GM19099 (cell line): ENCODE results near the gene HDAC9.

Source experiments
- POLR2A ChIP-seq: IDR thresholded peaks from 3 replicates; pipeline ENCODE4 v1.6.1; 2011; ENCODE audit warnings: low read depth; ENCODE audit not compliant: insufficient read length; ENCODE audit errors: extremely low read depth

The HDAC9 gene

DNA sequence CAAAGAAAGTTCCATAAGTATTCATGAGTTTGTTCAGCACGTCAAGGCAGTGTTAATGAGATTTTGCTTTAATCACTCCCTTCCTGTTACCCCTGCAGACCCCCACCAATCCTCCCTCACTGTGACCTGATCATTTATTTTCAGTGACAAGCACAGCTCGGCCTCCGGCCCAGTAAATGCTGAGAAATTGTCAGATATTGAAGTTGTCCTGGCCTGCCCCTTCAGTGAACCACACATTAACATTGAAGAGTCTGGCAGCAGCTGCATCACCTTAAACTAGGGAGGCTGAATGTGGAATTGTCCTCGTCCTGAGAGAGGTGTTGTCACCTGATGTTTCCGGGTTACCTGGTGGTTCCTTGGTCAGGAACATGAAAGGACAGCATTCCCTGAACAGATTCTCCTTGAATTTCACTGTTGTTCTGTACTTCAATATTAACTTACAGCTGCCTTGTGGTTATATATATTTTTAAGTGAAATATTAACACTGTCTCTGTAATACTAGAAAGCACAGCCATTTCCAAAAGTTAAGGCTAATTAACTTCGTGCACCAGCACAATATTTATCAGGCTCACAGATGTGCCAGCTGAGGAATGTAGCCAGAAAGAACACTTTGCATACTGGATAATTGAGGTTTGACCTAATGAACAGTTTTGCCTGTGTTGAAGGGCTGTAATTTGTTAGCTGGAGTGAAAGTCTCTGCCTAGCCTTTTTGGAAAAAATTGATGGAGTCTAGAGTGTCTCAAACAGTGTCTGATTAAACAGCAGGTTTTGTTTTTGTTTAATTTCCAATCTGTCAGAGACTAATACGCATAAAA, 265.3 kb downstream of the HDAC9 start:
- TF ChIP-seq POLR2A = no peak

DNA sequence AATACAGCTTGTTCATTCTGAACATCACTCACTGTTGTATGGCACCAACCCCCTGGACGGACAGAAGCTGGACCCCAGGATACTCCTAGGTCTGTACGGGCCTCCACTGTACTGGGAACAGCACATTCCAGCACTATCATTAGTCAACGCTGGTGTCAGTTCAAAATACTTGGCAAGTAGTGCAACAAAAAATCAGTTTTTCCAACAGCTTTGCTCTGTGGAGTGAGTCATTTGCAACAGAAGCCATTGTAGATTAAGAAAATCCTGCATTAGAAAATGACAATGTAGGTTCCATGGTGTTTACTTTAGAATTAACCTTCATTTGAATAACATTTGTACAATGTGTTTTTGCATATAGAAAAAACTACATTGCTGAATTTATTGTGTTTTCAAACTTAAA, 266.6 kb downstream of the HDAC9 start:
- TF ChIP-seq POLR2A = no peak

DNA sequence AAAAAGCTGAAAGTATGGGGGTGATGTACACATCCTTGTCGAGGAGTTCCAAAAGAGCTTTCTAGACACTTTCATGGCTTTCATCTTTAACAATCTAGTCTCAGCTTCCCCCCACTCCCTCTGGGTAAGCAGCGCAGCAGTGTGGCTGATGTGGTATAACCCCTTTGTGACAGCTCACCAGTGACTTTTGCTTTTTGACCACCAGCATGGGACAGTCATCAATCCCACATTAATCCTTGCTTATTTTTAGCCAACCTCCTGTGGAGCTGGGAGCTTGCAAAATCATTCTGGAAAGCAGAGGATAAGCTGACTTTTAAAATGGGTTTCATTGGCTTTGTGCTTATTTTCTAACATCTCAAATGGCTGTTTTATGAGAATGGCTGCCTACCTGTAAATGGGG, 272.7 kb downstream of the HDAC9 start:
- no peak for TF ChIP-seq POLR2A

DNA sequence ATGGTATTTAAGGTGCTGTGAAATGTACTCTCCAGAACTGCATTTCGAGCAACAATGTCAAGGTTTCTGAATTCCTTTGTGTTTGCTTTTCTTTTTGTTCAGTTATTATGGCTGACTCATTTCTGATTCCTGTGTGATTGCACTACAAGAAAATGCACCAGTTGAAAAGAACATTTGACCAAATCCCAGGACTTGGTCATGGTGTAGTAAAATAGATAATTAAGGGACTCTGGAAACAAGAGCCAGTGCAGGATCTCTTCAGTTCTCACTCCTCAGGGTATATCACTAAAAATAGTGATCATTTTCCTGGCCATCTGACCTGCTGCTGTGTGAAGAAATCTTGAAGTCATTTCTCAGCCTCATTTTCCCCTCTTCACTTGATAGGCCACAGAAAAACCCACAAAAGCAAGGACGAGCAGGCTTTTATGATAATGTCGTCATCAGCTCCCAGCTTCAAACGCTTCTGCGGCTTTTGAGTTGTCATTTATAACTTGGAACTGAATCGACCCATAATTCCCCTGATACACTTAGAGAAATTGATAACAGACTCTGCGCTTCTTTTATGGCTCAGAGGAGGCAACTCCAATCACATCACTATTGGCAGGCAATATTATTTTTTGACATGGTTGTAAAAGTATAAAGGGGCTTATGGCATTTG, 274.7 kb downstream of the HDAC9 start:
- no peak for TF ChIP-seq POLR2A

DNA sequence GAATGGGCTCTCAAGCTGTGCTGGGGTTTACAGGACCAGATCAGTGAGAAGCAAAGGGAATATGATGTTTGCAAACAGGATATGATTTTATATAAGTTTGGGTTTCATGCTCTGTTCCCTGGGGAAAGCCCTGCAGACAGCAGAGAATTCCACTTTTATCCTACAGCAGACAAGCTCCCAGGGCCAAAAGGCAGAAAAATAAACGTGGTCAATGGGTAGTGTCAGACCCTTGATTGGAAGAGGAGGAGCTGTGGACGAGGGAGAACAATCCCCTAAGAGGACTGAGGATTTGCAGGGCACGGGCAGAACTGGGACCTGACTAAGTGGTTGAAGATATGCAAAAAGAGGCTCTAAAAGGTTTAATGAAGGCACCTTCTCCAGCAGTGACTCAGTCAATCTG, 275.3 kb downstream of the HDAC9 start:
- TF ChIP-seq POLR2A = no peak

DNA sequence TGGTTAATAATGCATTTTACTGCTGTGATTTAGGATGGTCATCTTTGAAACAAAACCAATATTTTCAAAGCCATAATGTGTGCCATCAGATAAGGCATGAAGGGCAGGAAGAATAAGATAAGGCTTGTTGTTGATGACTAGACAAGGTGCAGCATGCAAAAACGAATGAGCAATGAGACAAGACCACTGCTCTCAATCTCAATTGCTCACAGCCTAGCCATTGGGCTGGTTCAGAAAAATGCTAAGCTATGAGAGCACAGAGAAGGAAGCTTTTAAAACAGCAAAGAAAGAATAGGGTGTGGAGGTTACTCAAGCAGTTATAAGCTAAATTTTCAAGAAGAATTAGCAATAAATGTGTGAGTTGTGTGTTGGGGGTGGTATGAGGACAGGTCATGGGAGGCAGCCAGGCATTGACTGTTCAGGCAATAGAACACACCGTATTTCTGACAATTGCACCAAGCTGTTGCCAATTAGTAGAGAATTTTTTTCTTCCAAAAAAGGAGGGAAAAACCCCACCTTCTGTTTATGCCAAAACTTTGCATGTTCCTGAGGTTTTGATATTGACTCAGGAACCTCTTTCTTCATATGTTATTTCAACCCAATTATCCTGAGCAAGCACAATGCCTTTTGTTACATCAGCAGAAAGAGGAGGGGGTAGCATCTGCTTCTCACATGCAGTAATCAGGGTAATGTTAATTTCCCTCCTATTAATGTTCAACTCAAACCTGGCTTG, 276.5 kb downstream of the HDAC9 start:
- TF ChIP-seq POLR2A = no peak

DNA sequence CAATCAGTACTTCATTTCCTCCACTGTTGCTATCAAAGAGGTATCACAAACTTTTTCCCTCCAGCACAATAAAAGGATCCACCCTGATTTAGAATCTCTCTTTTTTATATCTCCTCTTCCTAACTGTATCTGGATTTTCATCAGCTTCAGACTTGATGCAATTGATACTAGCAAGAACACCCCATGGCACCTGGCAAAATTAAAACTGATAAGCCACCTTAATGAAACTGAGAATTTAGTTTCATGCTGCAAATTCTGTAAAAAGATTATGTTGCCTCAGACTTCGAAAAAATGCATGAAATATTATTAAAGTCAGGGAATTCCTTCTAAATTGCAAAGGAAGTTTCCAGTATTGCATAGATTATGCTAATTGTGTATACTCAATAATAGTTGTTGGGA, 277.0 kb downstream of the HDAC9 start:
- TF ChIP-seq POLR2A = no peak

DNA sequence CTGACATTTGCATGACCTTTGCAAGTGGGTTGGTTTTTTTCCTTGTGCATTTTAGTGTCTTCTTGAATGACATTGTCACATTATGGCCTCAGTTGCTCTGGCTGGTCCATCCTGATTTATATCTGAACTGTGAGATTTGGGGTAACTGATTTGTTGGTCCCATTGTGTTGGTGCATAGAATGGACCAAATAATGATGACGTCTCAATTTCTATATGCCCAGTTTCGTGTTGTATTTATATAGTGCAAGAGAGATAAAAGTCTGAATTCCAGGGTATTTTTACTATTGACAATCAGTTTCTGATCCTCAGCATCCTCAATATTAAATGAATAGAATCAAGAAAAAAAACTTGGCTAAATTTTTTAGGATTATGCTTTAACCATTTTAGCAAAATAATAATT, 281.8 kb downstream of the HDAC9 start:
- no peak for TF ChIP-seq POLR2A

DNA sequence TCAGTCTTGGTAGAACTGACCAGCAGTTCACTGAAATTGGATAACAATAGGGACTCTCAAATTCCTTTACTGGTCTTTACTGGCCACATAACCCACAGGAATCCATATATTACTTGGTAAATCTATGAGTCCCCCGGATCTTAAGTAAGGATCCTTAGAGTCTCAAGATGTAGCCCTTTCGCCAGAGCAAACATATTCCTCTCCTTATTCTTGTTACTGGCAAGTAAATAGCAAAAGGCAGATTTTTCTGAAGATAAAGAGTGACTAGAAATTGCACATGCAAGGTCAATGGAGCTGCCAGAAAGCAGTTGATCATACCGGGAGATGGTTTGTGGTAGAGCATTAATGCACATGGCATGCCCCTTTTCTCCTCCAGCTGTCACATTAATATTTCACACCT, 283.0 kb downstream of the HDAC9 start:
- TF ChIP-seq POLR2A = no peak

DNA sequence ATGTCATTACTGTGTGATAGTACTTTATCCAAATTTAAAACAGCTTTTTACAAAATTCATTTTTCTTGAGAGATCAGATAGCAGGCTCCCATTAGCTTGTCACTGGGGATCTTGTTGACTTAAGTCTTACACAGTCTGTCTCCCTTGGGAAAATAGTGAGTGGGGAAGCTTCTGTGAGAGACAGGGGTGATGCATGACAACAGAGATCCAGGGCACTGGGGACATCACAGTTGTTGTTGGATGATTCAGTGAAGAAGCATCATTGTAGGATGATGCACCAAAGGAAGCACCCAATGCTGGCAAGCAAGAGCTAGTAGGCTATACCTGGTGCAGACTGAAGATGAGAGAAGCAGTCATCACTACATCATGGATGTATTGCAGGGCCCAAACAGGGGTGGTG, 284.7 kb downstream of the HDAC9 start:
- no peak for TF ChIP-seq POLR2A

DNA sequence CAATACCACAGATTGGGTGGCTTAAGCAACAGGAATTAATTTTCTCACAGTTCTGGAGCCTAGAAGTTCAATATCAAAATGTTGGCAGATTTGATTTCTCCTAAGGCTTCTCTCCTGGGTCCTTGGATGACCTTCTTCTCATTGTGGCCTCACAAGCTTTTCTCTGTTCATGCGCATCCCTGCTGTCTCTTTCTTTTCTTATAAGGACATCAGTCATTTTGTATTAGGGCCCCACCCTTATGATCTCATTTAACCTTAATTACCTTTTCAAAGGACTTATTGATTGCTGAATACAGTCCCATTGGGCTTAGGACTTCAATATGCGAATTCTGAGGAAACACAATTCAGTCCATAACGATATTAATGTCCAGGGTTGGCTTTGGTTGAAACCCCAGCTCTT, 285.4 kb downstream of the HDAC9 start:
- TF ChIP-seq POLR2A = no peak

DNA sequence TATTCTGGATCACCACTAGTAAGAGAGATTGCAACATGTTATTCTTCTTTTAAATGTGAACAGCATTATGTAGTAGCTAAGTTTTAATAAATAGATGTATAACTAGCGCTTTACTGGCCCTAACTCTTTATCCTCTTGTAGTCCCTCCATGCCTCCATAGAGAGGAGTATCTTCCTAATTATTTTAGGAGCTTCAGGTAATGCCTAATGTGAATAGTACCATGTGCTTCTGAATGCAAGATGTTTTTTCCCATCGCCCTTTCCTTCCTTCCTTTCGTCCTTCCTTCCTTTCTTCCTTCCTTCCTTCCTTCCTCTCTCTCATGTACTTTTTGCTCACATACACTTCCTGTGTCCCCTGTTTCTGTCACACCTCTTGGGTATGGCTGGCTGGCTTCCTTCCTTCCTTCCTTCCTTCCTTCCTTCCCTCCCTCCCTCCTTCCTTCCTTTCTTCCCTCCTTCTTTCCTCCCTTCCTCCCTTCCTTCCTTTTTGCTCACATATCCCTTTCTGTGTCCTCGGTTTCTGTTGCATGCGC, 290.7 kb downstream of the HDAC9 start:
- no peak for TF ChIP-seq POLR2A

DNA sequence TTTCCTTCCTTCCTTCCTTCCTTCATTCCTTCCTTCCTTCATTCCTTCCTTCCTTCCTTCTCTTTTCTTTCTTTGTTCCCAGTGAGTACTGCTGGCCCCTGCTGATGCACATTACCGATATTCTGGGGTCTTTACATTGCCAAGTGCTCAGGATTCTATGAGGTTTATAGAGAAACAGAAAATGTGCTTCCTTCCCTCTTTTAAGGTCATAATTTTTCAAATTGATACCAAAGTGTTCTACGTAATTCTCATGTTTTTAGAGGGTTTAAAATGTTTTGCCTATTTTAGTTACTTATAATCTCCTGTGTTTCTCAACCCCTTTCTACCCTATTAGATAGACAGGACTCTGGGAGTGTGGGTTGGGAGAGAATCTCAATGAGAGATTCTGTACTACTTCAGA, 291.2 kb downstream of the HDAC9 start:
- no peak for TF ChIP-seq POLR2A

DNA sequence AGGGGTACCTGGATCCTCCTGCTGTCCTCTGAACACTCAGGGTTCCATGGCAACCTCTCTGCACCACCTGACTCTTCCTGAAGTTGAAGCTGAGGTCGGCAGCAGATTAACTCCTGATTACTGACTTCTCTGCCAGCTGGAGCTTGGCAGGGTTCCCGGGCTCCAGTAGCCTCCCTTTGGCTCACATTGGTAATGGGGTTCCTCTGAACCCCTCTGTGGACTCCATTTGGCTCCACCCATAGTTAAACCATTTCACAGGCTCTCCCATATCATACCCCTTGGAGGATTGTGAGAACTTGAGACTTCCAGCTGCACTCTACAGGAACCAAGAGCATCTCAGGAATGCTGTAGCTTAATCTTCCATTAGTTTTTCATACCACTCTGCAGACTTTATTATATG, 292.5 kb downstream of the HDAC9 start:
- TF ChIP-seq POLR2A = no peak

DNA sequence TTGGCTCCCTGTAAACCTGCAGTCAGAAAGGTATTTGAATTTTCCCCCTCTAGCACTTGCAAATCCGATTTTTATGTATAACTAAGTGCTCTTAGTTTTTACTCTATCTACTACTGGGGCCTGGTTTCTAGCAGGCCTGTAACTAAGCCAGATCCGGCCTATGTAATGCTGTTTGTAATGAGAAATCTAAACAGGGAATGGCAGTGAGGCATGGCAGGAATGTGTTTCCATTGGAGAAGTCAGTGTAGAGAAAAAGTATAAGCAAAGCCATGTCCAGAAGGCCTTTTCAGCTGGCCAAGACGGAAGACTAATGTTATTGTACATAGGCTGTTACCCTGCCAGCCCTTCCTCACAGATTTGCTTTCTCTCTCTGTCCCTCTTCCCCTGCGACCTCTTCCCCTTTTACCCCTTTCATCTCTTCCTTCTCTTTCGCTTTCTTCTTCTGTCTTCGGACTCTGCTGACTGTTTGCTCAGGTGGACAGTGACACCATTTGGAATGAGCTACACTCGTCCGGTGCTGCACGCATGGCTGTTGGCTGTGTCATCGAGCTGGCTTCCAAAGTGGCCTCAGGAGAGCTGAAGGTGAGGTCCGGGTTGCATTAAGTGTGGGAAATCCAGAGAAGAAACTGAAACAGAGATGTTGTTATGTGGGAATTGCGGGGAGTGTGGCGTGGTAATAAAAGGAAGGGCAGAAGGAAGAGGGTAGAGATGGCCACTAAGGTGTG, 297.5 kb downstream of the HDAC9 start:
- TF ChIP-seq POLR2A = no peak
